GM19023 (cell line): ENCODE results near the gene PPP2R2B.

Experiments used
- ATAC-seq: cut with Tn5 transposase; IDR thresholded peaks from one replicate; pipeline ENCODE4 v1.9.1; 2021; ENCODE audit warnings: mild to moderate bottlenecking, moderate library complexity; ENCODE audit not compliant: unreplicated experiment

Gene PPP2R2B

GRCh38 chr5:146828385-146828784, 50.2 kb downstream of the PPP2R2B start:
- no peak for ATAC-seq

- ATAC-seq, result no peak
Measured at GRCh38 chr5:146827901-146828300, 50.7 kb downstream of the PPP2R2B start.

- ATAC-seq, result no peak
Measured at GRCh38 chr5:146825033-146825432, 53.5 kb downstream of the PPP2R2B start.

- no peak for ATAC-seq
Measured at GRCh38 chr5:146821732-146822131, 56.8 kb downstream of the PPP2R2B start.

GRCh38 chr5:146820987-146821386, 57.6 kb downstream of the PPP2R2B start:
- ATAC-seq, result no peak

GRCh38 chr5:146818822-146819221, 59.7 kb downstream of the PPP2R2B start:
- no peak for ATAC-seq

GRCh38 chr5:146817973-146818372, 60.6 kb downstream of the PPP2R2B start:
- no peak for ATAC-seq

- no peak for ATAC-seq
Measured at GRCh38 chr5:146816775-146817387, 61.7 kb downstream of the PPP2R2B start.

- ATAC-seq, result no peak
Measured at GRCh38 chr5:146815411-146815810, 63.1 kb downstream of the PPP2R2B start.

GRCh38 chr5:146813346-146814157, 65.0 kb downstream of the PPP2R2B start:
- no peak for ATAC-seq

- no peak for ATAC-seq
Measured at GRCh38 chr5:146805081-146805480, 73.5 kb downstream of the PPP2R2B start.

- no peak for ATAC-seq
Measured at GRCh38 chr5:146802945-146803522, 75.5 kb downstream of the PPP2R2B start.

- no peak for ATAC-seq
Measured at GRCh38 chr5:146799671-146800070, 78.9 kb downstream of the PPP2R2B start.

- no peak for ATAC-seq
Measured at GRCh38 chr5:146799231-146799630, 79.3 kb downstream of the PPP2R2B start.

GRCh38 chr5:146797658-146798057, 80.9 kb downstream of the PPP2R2B start:
- no peak for ATAC-seq

- no peak for ATAC-seq
Measured at GRCh38 chr5:146796911-146797310, 81.6 kb downstream of the PPP2R2B start.

GRCh38 chr5:146796144-146796543, 82.4 kb downstream of the PPP2R2B start:
- no peak for ATAC-seq

GRCh38 chr5:146794326-146795029, 84.1 kb downstream of the PPP2R2B start:
- ATAC-seq, result no peak

GRCh38 chr5:146793709-146794108, 84.8 kb downstream of the PPP2R2B start:
- ATAC-seq, result no peak

GRCh38 chr5:146791471-146791870, 87.1 kb downstream of the PPP2R2B start:
- no peak for ATAC-seq
